PC-3 (cell line): Measurements from ENCODE around the gene PLXNA3. TPM values are rescaled to one million over a fixed set of nuclear protein-coding genes. Genes with fewer than 3 reads are reported as not detected.

ENCODE experiments used
- ATAC-seq: fragments of 200-7000 bp; cut with Tn5 transposase; 2 replicates; pipeline ENCODE4 v1.9.1; 2020; ENCODE audit warnings: mild to moderate bottlenecking, moderate library complexity
- BruUV-seq: library from RNA; stranded (reverse); fragments of 400-500 nt; replicated peaks from 2 replicates; lab custom pipeline; 2021; lab: Mats Ljungman, UMichigan
- CTCF ChIA-PET: fragments of 300-600 bp; sonication (Branson Sonifier 250); formaldehyde crosslinking; loops from one replicate; lab custom pipeline; 2022; ENCODE audit warnings: antibody characterized with exemption; lab: Charles Lee
- POLR2A ChIA-PET: fragments of 300-600 bp; sonication (Branson Sonifier 250); formaldehyde crosslinking; loops from one replicate; lab custom pipeline; 2022; ENCODE audit warnings: antibody characterized with exemption; ENCODE audit not compliant: unreplicated experiment; lab: Charles Lee
- DNase-seq: peaks from one replicate; pipeline ENCODE4 v3.0.0-alpha.2; 2015
- H2AFZ ChIP-seq: fragments of 300-600 bp; sonication (generic); 2 replicates; pipeline ENCODE4 v1.6.0; 2016; ENCODE audit warnings: antibody characterized with exemption, low read length
- H3F3A ChIP-seq: fragments of 300-600 bp; sonication (generic); one replicate; pipeline ENCODE4 v1.6.0; 2017; ENCODE audit warnings: antibody characterized with exemption, low read length, control low read depth, mild to moderate bottlenecking; ENCODE audit not compliant: unreplicated experiment
- H3K27ac ChIP-seq: fragments of 300-600 bp; sonication (generic); 2 replicates; pipeline ENCODE4 v1.5.1; 2016; ENCODE audit warnings: mild to moderate bottlenecking, low read length
- H3K27me3 ChIP-seq: fragments of 300-600 bp; sonication (generic); 2 replicates; pipeline ENCODE4 v1.6.1; 2016; ENCODE audit warnings: low read length, mixed read lengths
- H3K36me3 ChIP-seq: fragments of 300-600 bp; sonication (generic); 2 replicates; pipeline ENCODE4 v1.6.1; 2016; ENCODE audit warnings: low read depth, mixed run types, low read length, mixed read lengths
- H3K4me1 ChIP-seq: fragments of 300-600 bp; sonication (generic); 2 replicates; pipeline ENCODE4 v1.5.1; 2016; ENCODE audit warnings: low read length; ENCODE audit not compliant: insufficient read depth
- H3K4me2 ChIP-seq: fragments of 300-600 bp; sonication (generic); 2 replicates; pipeline ENCODE4 v1.6.0; 2016; ENCODE audit warnings: low read length
- H3K4me3 ChIP-seq: fragments of 300-600 bp; sonication (generic); 2 replicates; pipeline ENCODE4 v1.5.1; 2016; ENCODE audit warnings: mild to moderate bottlenecking, low read length, mixed read lengths
- H3K79me2 ChIP-seq: fragments of 300-600 bp; sonication (generic); 2 replicates; pipeline ENCODE4 v1.6.1; 2017; ENCODE audit warnings: low read length, mixed read lengths
- H3K9ac ChIP-seq: fragments of 300-600 bp; sonication (generic); 2 replicates; pipeline ENCODE4 v1.6.0; 2016; ENCODE audit warnings: mild to moderate bottlenecking, low read length
- H3K9me2 ChIP-seq: fragments of 300-600 bp; sonication (generic); replicated peaks from 2 replicates; pipeline ENCODE4 v1.6.1; 2016; ENCODE audit warnings: mixed run types, low read length, mixed read lengths
- H3K9me3 ChIP-seq: fragments of 300-600 bp; sonication (generic); 2 replicates; pipeline ENCODE4 v1.6.1; 2016; ENCODE audit warnings: low read length, mixed read lengths
- H4K20me1 ChIP-seq: fragments of 300-600 bp; sonication (generic); 2 replicates; pipeline ENCODE4 v1.6.1; 2016; ENCODE audit warnings: low read length, mixed read lengths
- EZH2 ChIP-seq: fragments of 300-600 bp; sonication (generic); IDR thresholded peaks from one replicate; pipeline ENCODE4 v1.6.1; 2017; ENCODE audit warnings: antibody characterized with exemption, mild to moderate bottlenecking, low read length; ENCODE audit not compliant: unreplicated experiment
- EZH2phosphoT487 ChIP-seq: fragments of 300-600 bp; sonication (generic); IDR thresholded peaks from 2 replicates; pipeline ENCODE4 v1.6.1; 2018; ENCODE audit warnings: mild to moderate bottlenecking, antibody characterized with exemption, low read length, borderline replicate concordance
- intact Hi-C: fragments of 100-400 bp; cut with micrococcal nuclease; formaldehyde crosslinking; loops from 2 replicates; pipeline ENCODE4 v1.9.0; 2023
- total RNA-seq: library from RNA; depleted of rRNA; stranded (reverse); fragments of >200 nt; gene quantifications from 2 replicates; pipeline ENCODE4 v1.2.3, GENCODE V29; 2014
- TF ChIP-seq, protein P1 (sequence below): fragments of 300-600 bp; sonication (generic); conservative IDR thresholded peaks from 2 replicates; pipeline ENCODE4 v1.5.1; 2017; ENCODE audit warnings: antibody characterized with exemption, low read depth, mild to moderate bottlenecking, low read length

The PLXNA3 gene
- total RNA-seq, 1 experiment from 2014 or later = 5.3 TPM

DNA sequence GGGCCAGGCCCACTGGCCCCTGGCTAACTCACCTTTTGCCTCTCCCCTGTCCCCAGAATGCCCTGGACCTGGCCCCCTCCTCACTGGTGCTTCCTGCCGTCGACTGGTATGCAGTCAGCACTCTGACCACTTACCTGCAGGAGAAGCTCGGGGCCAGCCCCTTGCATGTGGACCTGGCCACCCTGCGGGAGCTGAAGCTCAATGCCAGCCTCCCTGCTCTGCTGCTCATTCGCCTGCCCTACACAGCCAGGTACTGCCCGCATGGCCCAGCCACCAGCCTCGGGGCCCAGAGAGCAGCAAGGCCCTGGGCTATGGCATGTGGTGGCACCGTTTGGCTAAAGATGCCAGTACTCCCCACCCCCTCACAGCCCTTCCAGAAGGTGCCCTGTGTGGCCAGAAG lies 25.9 kb upstream of the PLXNA3 start:
- CTCF ChIA-PET = no interaction called here
- TF ChIP-seq EZH2phosphoT487 (no peak), EZH2 (no peak)

DNA sequence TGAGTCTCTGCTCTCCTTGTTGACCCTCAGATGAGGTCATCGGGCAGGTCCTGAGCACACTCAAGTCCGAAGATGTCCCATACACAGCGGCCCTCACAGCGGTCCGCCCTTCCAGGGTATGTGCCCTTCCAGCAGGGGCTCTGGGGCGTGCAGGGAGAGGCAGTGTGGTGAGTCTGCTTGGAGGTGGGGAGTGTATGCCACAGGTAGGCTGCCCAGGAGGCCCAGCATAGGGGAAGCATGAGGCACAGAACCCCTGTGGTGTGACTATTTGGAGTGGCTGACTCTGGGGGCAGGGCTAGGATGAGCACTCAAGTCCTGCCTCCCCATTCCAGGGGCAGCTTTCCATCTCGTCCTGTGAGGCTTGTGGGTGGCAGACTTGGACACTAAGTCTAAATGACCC lies 24.5 kb upstream of the PLXNA3 start:
- H3K4me1 ChIP-seq = peaks cover 28% of the 10 kb centered on the region
- H3K9me3 ChIP-seq = no peaks in the 10 kb centered on the region
- H3K36me3 ChIP-seq = no peaks in the 10 kb centered on the region; the same call in 1 of the 2 replicates
- H3K27ac ChIP-seq = no peak overlapping the region
- no TSS peak for BruUV-seq
- DNase-seq (no peak), ATAC-seq (no peak)
- H3K9ac ChIP-seq = no peak overlapping the region
- intact Hi-C loops = no loop called here
- TF ChIP-seq EZH2phosphoT487 (no peak), EZH2 (no peak)
- TF ChIP-seq, protein P1, sequence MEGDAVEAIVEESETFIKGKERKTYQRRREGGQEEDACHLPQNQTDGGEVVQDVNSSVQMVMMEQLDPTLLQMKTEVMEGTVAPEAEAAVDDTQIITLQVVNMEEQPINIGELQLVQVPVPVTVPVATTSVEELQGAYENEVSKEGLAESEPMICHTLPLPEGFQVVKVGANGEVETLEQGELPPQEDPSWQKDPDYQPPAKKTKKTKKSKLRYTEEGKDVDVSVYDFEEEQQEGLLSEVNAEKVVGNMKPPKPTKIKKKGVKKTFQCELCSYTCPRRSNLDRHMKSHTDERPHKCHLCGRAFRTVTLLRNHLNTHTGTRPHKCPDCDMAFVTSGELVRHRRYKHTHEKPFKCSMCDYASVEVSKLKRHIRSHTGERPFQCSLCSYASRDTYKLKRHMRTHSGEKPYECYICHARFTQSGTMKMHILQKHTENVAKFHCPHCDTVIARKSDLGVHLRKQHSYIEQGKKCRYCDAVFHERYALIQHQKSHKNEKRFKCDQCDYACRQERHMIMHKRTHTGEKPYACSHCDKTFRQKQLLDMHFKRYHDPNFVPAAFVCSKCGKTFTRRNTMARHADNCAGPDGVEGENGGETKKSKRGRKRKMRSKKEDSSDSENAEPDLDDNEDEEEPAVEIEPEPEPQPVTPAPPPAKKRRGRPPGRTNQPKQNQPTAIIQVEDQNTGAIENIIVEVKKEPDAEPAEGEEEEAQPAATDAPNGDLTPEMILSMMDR = no peak
- no peaks in the 10 kb centered on the region for H3F3A ChIP-seq
- ChIA-PET POLR2A (no interaction called here), CTCF (no interaction called here)
- no peak overlapping the region for H3K4me2 ChIP-seq
- no peaks in the 10 kb centered on the region for H3K27me3 ChIP-seq
- H3K4me3 ChIP-seq = no peak overlapping the region
- H4K20me1 ChIP-seq = peaks cover 7% of the 10 kb centered on the region
- H3K79me2 ChIP-seq = peaks cover 42% of the 10 kb centered on the region
- no peaks in the 10 kb centered on the region for H3K9me2 ChIP-seq
- H2AFZ ChIP-seq = no peak overlapping the region

More for the DNA sequence above, 25.9 kb upstream of the PLXNA3 start:
- H3K27me3 ChIP-seq = no peaks in the 10 kb centered on the region
- H3K4me3 ChIP-seq = no peak overlapping the region
- H3K4me1 ChIP-seq = peaks cover 23% of the 10 kb centered on the region
- H3K9me3 ChIP-seq = no peaks in the 10 kb centered on the region
- POLR2A ChIA-PET = no interaction called here
- H3K4me2 ChIP-seq = no peak overlapping the region
- no peaks in the 10 kb centered on the region for H3F3A ChIP-seq
- H3K36me3 ChIP-seq = no peaks in the 10 kb centered on the region; the same call in 1 of the 2 replicates
- H2AFZ ChIP-seq = no peak overlapping the region
- intact Hi-C loops = no loop called here
- no peaks in the 10 kb centered on the region for H4K20me1 ChIP-seq
- no peaks in the 10 kb centered on the region for H3K9me2 ChIP-seq
- no TSS peak for BruUV-seq
- peaks cover 29% of the 10 kb centered on the region for H3K79me2 ChIP-seq
- H3K27ac ChIP-seq = no peak overlapping the region
- no peak for DNase-seq
- no peak overlapping the region for H3K9ac ChIP-seq
- ATAC-seq = no peak

DNA sequence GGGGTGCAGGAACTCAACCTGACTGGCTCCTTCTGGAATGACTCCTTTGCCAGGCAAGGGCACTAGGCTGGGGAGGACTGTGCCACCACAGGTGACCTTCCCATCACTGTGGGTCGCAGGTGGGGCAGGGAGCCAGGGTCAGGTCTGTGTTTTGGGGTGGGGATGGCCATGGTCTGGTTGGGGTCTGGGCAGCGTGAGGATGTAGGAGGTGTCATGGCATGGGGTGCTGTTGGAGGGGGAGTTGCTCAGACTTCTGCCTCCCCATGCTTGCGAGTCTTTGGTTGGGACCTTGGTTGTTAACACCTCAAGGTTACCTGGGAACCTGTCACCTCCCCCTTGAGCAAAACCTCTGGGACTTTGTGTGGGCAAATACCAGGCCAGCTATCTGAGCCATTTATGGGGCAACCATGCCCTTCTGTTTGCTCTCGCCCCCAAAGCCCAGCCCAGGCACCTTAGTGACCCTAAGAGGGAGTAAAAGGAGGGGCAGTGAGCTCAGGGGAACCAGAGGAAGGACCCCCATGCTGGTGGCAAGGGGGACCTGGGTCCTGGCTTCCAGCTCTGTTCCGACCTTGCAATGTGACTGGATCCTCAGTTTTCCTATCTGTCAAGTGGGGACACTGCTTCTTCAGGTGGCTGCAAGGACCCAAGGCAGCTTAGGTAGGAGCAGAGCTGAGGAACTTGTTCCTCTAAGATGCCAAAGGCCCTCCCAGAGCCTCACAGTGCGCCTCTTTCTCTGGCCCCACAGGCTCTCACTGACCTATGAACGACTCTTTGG lies 23.5 kb upstream of the PLXNA3 start:
- Histone ChIP-seq H3K9ac (no peak overlapping the region), H3K27me3 (no peaks in the 10 kb centered on the region), H4K20me1 (peaks cover 11% of the 10 kb centered on the region), H3K4me3 (no peak overlapping the region), H3F3A (no peaks in the 10 kb centered on the region), H3K79me2 (peaks cover 42% of the 10 kb centered on the region), H2AFZ (no peak overlapping the region), H3K4me2 (no peak overlapping the region), H3K9me3 (no peaks in the 10 kb centered on the region), H3K9me2 (no peaks in the 10 kb centered on the region), H3K27ac (no peak overlapping the region), H3K36me3 (no peaks in the 10 kb centered on the region; the same call in 1 of the 2 replicates), H3K4me1 (peaks cover 27% of the 10 kb centered on the region)
- no peak for TF ChIP-seq EZH2
- TF ChIP-seq, protein P1 = no peak
- TF ChIP-seq EZH2phosphoT487 = no peak
- ChIA-PET POLR2A (no interaction called here), CTCF (no interaction called here)
- no TSS peak for BruUV-seq
- no peak for DNase-seq
- ATAC-seq = no peak
- intact Hi-C loops = no loop called here
